Cardiac septum (tissue), 1 donor: ENCODE results near the gene CPPED1. TPM values are rescaled to one million over a fixed set of nuclear protein-coding genes. Genes with fewer than 3 reads are reported as not detected.
"Not testable (repeated sequence)": the region's sequence is repeated elsewhere in the genome, so short reads cannot be mapped to it uniquely, and the experiment has no call there.

Source experiments
- DNase-seq: peaks from one replicate; pipeline ENCODE4 v3.0.0-alpha.2; 2020; ENCODE audit warnings: low spot score
- intact Hi-C: fragments of 100-400 bp; cut with DNase I; formaldehyde crosslinking; loops from one replicate; pipeline ENCODE4 v1.14.0; 2022
- long read RNA-seq: library from polyadenylated mRNA; unstranded; transcript quantifications from one replicate; pipeline ENCODE4 v2.0.0, GENCODE V29; 2021
- total RNA-seq: library from RNA; stranded (reverse); fragmentation: NEBNext Ultra II Directional; extraction: Animal tissue kit (Norgen Biotek cat#: 25700); gene quantifications from one replicate; pipeline ENCODE4 v1.2.1, GENCODE V29; 2021
- donor health status: DM: no; HTN: no; CAD: no.

Gene CPPED1, protein sequence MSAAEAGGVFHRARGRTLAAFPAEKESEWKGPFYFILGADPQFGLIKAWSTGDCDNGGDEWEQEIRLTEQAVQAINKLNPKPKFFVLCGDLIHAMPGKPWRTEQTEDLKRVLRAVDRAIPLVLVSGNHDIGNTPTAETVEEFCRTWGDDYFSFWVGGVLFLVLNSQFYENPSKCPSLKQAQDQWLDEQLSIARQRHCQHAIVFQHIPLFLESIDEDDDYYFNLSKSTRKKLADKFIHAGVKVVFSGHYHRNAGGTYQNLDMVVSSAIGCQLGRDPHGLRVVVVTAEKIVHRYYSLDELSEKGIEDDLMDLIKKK
- total RNA-seq = 13.3 TPM
- long read RNA-seq, full-length matches to known transcripts = 34 of 41 reads
- long read RNA-seq, partial matches to known transcripts = 5 of 41 reads
- long read RNA-seq, other reads (novel, unspliced or antisense) = 2 of 41 reads

DNA sequence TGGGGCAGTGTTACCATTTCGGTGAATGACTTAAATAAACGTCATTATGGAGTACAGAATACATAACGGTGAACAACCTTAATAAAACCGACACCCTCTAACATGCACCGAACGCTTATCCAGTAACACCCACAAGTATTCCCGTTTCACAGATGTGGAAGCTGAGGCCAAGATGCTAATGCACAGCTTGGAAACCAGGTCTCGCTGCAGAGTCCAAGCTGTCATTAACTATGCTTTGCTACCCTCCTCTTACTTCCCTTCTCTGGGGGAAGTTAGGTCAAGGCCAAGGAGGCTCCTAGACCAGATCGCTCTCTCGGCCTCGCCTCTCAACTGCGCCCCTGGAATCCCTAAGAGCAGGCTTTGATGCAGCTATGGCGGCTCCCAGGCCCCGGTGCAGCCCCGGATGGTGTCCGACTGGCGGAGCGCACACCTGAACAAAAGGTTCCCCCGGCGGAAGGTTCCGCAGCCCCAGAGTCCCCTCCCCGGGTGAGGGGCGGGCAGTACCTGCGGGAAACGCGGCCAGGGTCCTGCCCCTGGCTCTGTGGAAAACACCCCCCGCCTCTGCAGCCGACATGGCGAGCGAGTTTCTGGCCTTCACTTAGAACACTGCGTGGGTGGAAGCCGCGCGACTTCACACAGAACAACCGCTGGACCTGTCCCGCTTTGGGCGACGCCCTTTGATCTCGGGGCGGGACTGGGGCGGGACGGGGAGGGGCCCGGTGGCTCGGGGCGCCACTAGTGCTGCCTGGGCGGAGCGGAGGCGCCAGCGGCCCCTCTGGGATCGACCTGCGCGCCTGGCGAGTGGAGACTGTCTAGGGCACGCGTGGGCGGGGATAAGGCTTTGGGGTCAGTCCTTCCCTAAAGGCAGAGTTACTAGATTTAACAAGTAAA is at the start of gene CPPED1:
Gene CPPED1 (minus strand): TSS at position 685 of the 891 bp plus-strand sequence. CDS start 111 bp downstream, at position 574.
- intact Hi-C loops = loop anchor here (10.0 kb wide), 2 partner anchors 229 to 889 kb away; partner anchors contain the start of gene GSPT1
- peak; percentile 97 for DNase-seq

DNA sequence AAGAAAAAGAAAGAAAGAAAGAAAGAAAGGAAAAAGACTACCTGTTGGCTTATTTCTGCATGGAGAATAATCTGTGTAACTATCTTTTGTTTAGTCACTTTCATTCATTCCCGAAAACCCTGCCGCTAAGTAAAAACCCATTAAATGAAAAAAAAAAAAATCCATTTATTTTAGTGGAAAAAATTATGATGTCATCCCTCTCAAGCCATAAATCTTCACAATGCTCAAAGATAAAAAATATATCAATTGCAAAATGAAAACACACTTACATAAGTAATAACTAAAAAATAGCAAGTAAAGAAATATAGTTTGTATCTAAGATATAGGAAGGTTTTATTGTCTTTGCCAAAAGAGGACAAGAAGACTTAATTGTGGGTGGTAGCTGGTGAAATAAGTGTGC is 46.5 kb upstream of the CPPED1 start:
- DNase-seq = no peak
- intact Hi-C loops = no loop called here

DNA sequence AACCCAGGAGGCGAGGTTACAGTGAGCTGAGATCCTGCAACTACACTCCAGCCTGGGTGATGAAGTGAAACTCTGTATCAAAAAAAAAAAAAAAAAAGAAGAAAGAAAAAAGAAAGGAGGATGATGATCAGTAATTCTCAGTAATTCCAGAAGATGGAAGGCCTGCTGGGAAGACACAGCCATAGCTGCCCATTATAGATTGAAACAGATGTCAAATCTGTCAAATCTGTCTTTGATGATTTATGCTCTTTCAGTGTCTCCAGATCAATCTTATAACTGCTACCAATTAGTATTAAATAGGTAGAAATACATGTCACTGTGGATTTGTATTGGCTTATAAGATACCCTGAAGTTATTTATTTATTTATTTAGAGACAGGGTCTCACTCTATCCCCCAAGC is 42.9 kb upstream of the CPPED1 start:
- intact Hi-C loops = no loop called here

DNA sequence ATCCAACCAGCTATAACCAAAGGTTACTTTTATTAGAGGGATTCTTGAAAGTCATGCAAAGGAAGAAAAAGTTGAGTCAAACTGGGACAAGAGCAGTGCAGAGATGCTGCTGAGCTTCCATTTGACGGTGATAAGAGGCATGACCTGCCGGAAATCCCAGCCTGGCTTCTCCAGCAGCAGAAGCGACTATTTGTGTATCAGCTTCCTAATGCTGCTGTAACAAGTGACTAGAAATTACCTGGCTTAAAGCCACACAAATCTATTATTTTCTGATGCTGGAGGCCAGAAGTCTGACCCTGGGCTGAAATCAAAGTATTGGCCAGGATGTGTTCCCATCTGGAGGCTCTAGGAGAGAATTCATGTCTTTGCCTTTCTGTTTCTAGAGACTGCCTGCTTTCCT is 41.6 kb upstream of the CPPED1 start:
- intact Hi-C loops = no loop called here
- no peak for DNase-seq

More for the DNA sequence above, 42.9 kb upstream of the CPPED1 start:
- no peak for DNase-seq

DNA sequence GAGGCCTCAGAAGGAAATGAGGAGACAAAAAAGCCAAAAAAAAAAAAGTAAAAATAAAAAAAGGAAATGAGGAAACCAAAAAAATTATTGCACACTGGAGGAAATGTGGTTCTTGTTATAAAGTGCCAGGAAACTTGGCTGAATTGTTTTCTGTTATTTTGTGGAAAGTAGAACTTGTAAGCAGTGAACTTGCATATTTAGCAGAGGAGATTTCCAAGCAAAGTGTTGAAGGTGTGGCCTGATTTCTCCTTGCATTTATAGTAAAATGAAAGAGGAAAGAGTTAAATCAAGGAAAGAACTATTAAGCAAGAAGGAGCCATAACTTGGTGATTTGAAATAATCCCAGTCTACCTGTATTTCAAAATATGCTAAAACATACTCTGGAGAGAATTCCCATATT is 34.1 kb upstream of the CPPED1 start:
- intact Hi-C loops = no loop called here
- no peak for DNase-seq

DNA sequence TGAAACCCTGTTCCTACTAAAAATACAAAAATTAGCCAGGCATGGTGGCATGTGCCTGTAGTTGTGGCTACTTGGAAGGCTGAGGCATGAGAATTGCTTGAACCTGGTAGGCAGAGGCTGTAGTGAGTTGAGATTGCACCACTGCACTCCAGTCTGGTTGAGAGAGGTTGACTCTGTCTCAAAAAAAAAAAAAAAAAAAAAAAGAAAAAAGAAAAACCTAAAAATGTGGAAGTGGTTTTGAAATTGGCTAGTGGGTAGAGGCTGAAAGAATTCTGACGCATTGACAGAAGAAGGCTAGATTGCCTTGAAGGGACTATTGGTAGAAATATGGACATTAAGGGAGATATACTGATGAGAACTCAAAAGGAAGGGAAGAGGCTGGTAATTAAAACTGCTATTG is 33.6 kb upstream of the CPPED1 start:
- no peak for DNase-seq
- intact Hi-C loops = no loop called here

DNA sequence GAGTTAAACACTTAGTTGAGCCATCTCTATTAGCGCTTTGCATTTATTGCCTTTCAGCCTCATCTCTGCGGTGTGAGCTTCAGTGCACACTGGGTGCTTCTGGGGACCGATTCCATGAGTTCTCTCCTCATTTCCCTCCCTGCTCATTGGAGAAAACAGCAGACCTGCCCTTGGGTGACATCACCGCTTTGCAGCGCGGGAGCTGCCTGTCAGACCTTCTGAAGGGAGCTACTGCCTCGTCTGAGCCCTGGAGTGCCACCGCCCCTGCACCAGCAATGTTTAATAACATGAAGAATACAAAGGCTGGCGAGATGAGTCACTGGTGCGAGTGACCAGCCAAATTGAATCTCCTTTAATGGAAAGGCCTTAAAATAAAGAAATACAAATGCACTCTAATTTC is 30.2 kb upstream of the CPPED1 start:
- no peak for DNase-seq
- intact Hi-C loops = no loop called here

DNA sequence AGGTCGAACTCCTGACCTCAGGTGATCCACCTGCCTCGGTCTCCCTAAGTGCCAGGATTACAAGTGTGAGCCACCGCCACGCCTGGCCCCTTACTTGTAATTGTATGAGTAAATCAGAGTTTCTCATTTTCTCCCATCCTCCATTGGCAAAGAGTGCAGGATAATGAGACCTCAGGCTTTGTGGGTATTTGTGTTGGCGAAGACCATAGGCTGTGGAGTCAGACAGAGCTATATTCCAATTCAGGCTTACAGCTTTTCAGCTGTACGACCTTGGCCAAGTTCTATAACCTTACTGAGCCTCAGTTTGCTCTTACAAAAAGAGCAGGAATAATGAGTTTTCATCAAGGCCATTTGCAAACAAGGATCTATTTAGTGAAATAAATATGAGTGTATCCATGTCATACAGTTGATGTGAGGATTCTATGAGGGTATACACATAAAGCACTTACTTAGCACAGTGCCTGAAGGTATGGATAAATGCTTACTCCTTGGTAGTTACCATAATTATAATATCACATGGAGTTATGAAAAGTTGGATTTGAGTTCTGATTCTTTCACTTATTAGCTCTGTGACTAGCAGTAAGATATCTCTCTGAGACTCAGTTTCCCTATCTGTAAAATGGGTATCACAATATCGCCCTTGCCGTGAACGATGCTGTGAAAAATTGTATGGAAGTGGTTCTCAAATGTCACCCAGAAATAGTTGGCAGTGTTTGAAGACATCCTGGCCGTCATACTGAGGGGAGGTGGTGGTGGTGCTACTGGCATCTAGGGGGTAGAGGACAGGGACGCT is 25.6 kb upstream of the CPPED1 start:
- DNase-seq = no peak
- intact Hi-C loops = no loop called here

DNA sequence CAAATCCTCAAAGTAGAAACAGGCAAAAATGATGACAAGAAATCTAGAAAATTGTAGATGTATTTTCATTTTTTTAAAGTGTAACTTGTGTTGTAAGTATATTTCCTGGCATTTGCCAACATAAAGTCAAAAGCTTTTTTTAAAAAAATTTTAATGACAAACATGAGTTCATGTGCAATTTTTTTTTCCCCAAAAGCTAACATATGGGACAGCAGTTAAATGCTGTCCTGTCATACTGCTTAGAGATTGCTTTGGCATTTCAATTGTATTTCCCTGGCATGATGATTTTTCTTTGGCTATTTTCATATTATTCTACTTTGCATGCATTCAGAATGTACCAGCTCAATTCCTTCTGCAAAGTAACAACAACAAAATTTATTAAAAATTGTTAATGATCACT is 24.5 kb upstream of the CPPED1 start:
- intact Hi-C loops = no loop called here
- DNase-seq = no peak

DNA sequence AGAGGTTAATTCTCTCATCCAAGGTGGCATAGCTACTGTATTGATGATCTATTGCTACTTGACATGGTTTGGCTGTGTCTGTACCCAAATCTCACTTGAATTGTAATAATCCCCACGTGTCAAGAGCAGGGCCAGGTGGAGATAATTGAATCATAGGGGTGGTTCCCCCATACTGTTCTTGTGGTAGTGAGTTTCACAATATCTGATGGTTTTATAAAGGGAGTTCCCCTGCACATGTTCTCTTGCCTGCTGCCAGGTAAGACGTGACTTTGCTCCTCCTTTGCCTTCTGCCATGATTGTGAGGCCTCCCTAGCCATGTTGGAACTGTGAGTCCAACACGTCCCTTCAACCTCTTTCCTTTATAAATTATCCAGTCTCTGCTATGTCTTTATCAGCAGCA is 22.9 kb upstream of the CPPED1 start:
- intact Hi-C loops = no loop called here
- no peak for DNase-seq

DNA sequence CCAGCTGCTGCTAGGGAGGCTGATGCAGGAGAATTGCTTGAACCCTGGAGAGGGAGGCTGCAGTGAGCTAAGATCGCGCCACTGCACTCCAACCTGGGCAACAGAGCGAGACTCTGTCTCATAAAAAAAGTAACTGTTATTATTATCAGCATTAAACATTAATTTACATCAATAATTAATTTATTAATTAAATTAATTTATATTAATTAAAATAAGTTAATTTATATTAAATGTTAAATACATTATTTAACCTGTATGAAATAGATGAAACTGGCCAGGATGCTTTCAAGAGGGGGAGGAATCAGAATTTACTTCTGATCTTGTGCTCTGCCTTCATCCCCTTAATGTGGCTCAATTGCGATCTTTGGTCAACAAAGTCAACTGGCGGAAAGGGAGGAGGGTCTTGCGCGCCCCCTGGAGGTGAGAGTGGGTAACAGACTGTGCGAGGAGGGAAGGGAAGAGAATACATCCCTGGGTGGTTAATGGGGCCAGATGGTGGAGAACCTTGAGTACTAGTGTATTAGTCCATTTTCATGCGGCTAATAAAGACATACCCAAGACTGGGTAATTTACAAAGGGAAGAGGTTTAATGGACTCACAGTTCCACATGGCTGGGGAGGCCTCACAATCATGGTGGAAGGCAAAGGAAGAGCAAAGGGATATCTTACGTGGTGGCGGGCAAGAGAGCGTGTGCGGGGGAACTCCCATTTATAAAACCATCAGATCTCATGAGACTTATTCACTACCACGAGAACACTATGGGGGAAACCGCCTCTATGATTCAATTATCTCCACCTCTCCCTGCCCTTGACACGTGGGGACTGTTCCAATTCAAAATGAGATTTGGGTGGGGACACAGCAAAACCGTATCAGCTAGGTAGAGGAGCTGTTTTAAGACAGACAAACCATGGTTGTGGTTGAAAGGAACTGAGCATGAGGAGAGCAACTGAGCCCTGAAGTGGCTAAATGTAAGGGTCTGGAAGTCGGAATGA is 15.7 kb upstream of the CPPED1 start:
- DNase-seq = peak; percentile 90
- intact Hi-C loops = loop anchor here (5.0 to 10.0 kb wide), 2 partner anchors 362 to 725 kb away; no protein-coding TSS in a partner anchor

DNA sequence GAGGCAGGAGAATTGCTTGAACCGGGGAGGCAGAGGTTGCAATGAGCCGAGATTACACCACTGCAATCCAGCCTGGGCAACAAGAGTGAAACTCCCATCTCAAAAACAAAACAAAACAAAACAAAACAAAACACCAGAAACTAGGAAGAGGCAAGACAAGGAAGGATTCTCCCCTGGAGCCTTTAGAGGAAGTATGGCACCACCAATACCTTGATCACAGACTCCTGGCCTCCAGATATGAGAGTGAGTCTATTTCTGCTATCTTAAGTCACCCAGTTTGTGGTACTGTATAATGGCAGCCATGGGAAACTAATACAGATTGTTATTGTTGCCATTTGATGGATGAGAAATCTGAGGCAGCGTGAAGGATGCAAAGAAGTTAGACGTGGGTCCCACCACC is 14.6 kb upstream of the CPPED1 start:
- DNase-seq = no peak
- intact Hi-C loops = loop anchor here (5.0 to 10.0 kb wide), 2 partner anchors 361 to 724 kb away; no protein-coding TSS in a partner anchor

DNA sequence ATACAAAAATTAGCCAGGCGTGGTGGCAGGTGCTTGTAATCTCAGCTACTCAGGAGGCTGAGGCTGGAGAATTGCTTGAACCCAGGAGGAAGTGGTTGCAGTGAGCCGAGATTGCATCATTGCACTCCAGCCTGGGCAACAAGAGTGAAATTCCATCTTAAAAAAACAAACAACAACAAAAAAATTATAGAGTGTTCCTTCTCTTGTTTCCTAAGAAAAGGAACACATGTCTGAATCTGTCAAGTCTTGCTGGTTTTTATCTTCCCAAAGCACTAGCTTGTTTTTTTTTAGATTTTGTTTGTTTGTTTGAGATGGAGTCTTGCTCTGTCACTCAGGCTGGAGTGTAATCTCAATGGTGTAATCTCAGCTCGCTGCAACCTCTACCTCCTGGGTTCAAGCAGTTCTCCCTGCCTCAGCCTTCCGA is 13.1 kb upstream of the CPPED1 start:
- intact Hi-C loops = loop anchor here (5.0 to 10.0 kb wide), 2 partner anchors 360 to 722 kb away; no protein-coding TSS in a partner anchor
- DNase-seq = peak; percentile 84

DNA sequence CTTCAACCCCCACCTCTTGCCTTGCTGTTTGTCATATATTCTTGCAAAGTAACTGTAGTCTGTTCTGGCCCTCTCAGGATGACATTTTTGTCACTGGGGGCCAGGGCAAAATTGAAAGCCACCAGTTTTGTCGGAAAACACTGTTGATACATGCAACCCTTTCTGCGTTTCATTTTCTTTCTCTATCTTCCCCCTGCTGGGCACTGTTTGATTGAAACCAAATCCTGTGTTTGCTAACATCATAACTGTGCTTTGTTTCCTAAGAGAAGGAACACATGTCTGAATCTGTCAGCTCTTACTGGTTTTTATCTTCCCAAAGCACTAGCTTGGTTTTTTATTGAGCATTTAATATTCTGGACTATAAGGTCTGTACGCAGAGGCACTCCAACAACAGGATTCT is 11.7 kb upstream of the CPPED1 start:
- intact Hi-C loops = loop anchor here (5.0 to 10.0 kb wide), 2 partner anchors 358 to 721 kb away; no protein-coding TSS in a partner anchor

DNA sequence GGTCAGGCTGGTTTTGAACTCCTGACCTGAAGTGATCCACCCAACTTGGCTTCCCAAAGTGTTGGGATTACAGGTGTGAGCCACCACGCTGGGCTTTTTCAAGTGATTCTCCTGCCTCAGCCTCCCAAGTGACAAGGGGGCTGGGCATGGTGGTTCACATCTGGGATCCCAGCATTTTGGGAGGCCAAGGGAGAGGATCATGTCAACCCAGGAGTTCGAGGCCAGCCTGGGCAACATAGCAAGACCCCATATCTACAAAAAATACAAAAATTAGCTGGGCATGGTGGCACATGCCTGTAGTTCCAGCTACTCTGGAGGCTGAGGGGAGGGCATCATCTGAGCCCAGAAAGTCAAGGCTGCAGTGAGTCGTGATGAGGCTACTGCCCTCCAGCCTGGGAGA is 10.0 kb upstream of the CPPED1 start:
- intact Hi-C loops = loop anchor here (10.0 kb wide), 1 partner anchor 719 kb away; no protein-coding TSS in a partner anchor
- not testable (repeated sequence) for DNase-seq

More for the DNA sequence above, 11.7 kb upstream of the CPPED1 start:
- no peak for DNase-seq

DNA sequence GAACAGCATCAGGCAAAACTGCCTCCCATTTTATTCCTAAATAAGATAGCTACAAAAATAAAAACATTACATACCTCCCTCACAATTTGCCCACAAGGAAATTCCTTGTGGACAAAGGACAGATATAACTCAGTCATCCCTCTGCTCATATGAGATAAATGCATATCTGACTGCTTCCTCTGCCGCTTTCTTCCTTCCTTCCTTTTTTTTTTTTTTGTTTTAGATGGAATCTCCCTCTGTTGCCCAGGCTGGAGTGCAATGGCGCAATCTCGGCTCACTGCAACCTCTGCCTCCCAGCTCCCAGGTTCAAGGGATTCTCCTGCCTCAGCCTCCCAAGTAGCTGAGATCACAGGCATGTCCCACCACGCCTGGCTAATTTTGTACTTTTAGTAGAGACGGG is 9.6 kb upstream of the CPPED1 start:
- not testable (repeated sequence) for DNase-seq
- intact Hi-C loops = loop anchor here (10.0 kb wide), 1 partner anchor 719 kb away; no protein-coding TSS in a partner anchor

DNA sequence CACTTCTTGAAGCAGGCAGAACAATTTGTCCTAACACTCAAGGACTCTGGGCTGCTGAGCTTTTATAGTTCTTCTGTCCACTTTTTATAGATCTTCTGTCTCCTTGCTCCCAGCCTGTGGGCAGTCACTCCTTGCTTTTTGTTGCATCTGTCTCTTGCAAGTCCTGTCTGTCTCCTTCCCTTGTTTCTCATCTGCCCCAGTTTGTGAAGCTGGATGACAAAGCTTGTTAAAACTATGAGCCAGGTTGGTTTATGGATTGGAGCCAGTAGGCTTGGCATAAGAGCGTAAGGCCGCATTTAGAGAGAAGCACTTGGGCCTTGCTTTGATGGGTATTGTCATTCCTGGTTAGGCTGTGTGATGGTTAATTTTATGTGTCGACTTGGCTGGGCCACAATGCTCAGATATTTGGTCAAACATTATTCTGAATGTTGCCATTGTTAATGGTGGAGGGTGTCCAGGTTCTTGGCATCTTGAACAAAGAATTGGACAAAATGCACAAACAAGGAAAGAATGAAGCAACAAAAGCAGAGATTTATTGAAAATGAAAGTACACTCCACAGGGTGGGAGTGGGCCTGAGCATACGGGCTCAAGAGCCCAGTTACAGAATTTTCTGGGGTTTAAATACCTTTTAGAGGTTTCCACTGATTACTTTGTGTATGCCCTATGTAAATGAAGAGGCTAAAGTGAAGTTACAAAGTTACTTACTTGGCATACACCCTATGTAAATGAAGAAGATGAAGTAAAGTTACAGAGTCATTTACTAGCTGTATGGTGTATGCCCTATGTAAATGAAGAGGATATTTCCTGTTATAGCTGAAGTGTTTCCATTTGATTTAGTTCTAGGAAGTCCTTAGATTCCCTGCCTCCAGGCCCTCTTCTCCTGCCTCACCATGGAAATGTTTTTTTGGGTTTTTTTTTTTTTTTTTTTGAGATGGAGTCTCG is 8.0 kb upstream of the CPPED1 start:
- intact Hi-C loops = loop anchor here (10.0 kb wide), 1 partner anchor 717 kb away; no protein-coding TSS in a partner anchor
- DNase-seq = no peak
